Loucy (cell line): ENCODE data around the gene SLC1A4.

Experiments
- H2AFZ ChIP-seq: fragments of 200-600 bp; sonication (generic); 2 replicates; pipeline ENCODE4 v1.6.0; 2016; ENCODE audit warnings: antibody characterized with exemption, mild to moderate bottlenecking, low read length, moderate library complexity
- H3F3A ChIP-seq: fragments of 200-600 bp; 2 replicates; pipeline ENCODE4 v1.6.0; 2016; ENCODE audit warnings: antibody characterized with exemption, low read depth, mild to moderate bottlenecking
- H3K27me3 ChIP-seq: fragments of 200-600 bp; sonication (generic); 2 replicates; pipeline ENCODE4 v1.6.1; 2014; ENCODE audit warnings: low read length, mild to moderate bottlenecking; ENCODE audit not compliant: insufficient read depth, poor library complexity, severe bottlenecking
- H3K36me3 ChIP-seq: fragments of 200-600 bp; sonication (generic); 2 replicates; pipeline ENCODE4 v1.6.1; 2016; ENCODE audit warnings: low read length; ENCODE audit not compliant: insufficient read depth
- H3K4me1 ChIP-seq: fragments of 200-600 bp; sonication (generic); 2 replicates; pipeline ENCODE4 v1.5.1; 2014; ENCODE audit warnings: low read length, mild to moderate bottlenecking; ENCODE audit not compliant: insufficient read depth, poor library complexity, severe bottlenecking
- H3K4me2 ChIP-seq: fragments of 200-600 bp; sonication (generic); 2 replicates; pipeline ENCODE4 v1.6.0; 2014; ENCODE audit warnings: antibody characterized with exemption, low read length, low read depth, mild to moderate bottlenecking; ENCODE audit not compliant: poor library complexity, severe bottlenecking
- H3K4me3 ChIP-seq: fragments of 200-600 bp; sonication (generic); 2 replicates; pipeline ENCODE4 v1.5.1; 2014; ENCODE audit warnings: low read length, mild to moderate bottlenecking, mixed read lengths; ENCODE audit not compliant: poor library complexity, severe bottlenecking
- H3K79me2 ChIP-seq: fragments of 200-600 bp; sonication (generic); 2 replicates; pipeline ENCODE4 v1.6.1; 2014; ENCODE audit warnings: low read length; ENCODE audit not compliant: insufficient read depth
- H3K9ac ChIP-seq: fragments of 200-600 bp; sonication (generic); 2 replicates; pipeline ENCODE4 v1.6.0; 2014; ENCODE audit warnings: mild to moderate bottlenecking, low read depth, low read length, moderate library complexity; ENCODE audit not compliant: poor library complexity, severe bottlenecking
- H3K9me2 ChIP-seq: fragments of 200-600 bp; sonication (generic); replicated peaks from 2 replicates; pipeline ENCODE4 v1.6.1; 2016; ENCODE audit warnings: low read depth, low read length, mixed read lengths
- H3K9me3 ChIP-seq: fragments of 200-600 bp; sonication (generic); 2 replicates; pipeline ENCODE4 v1.6.1; 2014; ENCODE audit warnings: mild to moderate bottlenecking, antibody characterized with exemption, low read length, low read depth; ENCODE audit not compliant: insufficient read depth
- H4K20me1 ChIP-seq: fragments of 200-600 bp; sonication (generic); 2 replicates; pipeline ENCODE4 v1.6.0; 2014; ENCODE audit warnings: antibody characterized with exemption, low read length, mild to moderate bottlenecking; ENCODE audit not compliant: insufficient read depth, poor library complexity, severe bottlenecking
- EZH2phosphoT487 ChIP-seq: fragments of 200-600 bp; IDR thresholded peaks from 2 replicates; pipeline ENCODE4 v1.6.1; 2018; ENCODE audit warnings: antibody characterized with exemption, mild to moderate bottlenecking, moderate library complexity, borderline replicate concordance
- TF ChIP-seq, protein P1 (sequence below): fragments of 200-600 bp; sonication (generic); conservative IDR thresholded peaks from 2 replicates; pipeline ENCODE4 v1.5.1; 2014; ENCODE audit warnings: mild to moderate bottlenecking, antibody characterized with exemption, low read length

The SLC1A4 gene

DNA sequence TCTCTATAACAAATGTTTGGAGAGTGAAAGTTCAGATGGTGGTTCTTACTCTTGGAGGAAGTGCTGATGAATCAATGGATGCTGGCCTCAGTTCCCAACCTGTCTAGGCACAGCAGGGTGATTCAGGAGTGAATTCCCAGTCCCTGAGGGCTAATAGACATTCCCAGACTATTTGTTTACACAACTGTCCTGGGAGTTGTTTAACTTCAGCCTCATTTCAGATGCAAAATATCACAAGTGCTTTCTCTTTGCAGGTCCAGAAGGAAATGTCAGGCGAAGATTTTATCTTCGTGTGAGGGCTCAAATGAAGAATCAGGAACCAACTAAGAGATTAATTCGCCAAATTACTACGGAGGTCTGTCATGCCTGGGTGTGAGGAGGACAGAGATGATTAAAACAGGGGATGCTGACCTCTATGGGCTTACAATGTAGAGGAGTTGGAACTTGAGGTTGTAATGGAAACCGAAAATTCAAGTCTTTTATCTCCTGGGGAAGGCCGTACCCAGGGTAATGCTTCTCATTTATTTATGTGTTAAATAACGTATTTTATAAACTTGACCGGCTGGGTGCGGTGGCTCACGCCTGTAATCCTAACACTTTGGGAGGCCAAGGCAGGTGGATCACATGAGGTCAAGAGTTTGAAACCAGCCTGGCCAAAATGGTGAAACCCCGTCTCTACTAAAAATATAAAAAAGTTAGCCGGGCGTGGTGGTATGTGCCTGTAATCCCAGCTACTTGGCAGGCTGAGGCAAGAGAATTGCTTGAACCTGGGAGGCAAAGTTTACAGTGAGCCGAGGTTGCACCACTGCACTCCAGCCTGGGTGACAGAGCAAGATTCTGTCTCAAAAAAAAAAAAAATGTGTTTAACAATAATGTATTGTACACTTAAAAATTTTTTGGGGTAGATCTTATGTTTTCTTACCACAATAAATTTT is 38.7 kb upstream of the SLC1A4 start:
- no peaks in the 10 kb centered on the region for H3K9me3 ChIP-seq
- H3K4me3 ChIP-seq = no peak overlapping the region
- TF ChIP-seq EZH2phosphoT487 = no peak
- TF ChIP-seq, protein P1, sequence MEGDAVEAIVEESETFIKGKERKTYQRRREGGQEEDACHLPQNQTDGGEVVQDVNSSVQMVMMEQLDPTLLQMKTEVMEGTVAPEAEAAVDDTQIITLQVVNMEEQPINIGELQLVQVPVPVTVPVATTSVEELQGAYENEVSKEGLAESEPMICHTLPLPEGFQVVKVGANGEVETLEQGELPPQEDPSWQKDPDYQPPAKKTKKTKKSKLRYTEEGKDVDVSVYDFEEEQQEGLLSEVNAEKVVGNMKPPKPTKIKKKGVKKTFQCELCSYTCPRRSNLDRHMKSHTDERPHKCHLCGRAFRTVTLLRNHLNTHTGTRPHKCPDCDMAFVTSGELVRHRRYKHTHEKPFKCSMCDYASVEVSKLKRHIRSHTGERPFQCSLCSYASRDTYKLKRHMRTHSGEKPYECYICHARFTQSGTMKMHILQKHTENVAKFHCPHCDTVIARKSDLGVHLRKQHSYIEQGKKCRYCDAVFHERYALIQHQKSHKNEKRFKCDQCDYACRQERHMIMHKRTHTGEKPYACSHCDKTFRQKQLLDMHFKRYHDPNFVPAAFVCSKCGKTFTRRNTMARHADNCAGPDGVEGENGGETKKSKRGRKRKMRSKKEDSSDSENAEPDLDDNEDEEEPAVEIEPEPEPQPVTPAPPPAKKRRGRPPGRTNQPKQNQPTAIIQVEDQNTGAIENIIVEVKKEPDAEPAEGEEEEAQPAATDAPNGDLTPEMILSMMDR = no peak
- H3K9ac ChIP-seq = no peak overlapping the region
- no peaks in the 10 kb centered on the region for H3K9me2 ChIP-seq
- H3K36me3 ChIP-seq = no peaks in the 10 kb centered on the region
- H3F3A ChIP-seq = peaks cover 5% of the 10 kb centered on the region
- H3K4me1 ChIP-seq = peaks cover 40% of the 10 kb centered on the region
- H4K20me1 ChIP-seq = no peaks in the 10 kb centered on the region
- 0 out of 2 replicates have a peak overlapping the region, but pooled peaks have one; percentile 13 for H2AFZ ChIP-seq
- H3K4me2 ChIP-seq = no peak overlapping the region
- H3K79me2 ChIP-seq = peaks cover 9% of the 10 kb centered on the region
- no peaks in the 10 kb centered on the region for H3K27me3 ChIP-seq

DNA sequence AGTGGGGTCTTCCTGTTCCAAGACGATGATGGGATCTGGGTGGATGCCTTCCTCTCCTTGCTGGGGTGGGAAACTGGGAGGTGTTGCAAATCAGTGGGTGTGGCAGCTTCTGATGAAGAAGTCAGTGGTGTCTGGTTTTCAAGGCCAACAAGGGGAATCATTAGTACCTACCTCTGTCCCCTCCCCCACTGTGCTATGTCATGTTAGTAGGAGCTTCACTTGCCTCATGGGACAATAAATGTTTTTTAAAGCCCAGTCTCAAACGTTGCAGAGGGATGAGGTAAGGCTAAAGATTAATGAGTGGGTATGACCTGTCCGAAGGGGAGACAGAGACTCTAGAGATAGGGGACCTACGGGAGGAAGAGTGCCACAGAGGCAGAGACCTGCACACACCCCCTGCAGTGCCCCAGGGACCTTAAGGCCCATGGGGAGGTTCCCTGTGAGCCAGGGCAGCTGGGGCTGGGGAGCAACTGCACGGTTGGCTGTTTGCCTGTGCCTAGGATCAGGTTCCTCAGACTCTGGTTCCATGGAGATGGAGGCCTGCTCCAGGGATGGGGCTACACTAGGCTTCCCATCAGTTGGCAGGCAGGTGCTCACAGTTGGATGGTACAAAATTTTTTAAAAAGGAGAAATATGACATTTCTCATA is 37.8 kb upstream of the SLC1A4 start:
- TF ChIP-seq EZH2phosphoT487 = no peak
- Histone ChIP-seq H3K9ac (no peak overlapping the region), H3K36me3 (no peaks in the 10 kb centered on the region), H3K27me3 (no peaks in the 10 kb centered on the region), H3K79me2 (peaks cover 9% of the 10 kb centered on the region), H2AFZ (no peak overlapping the region), H3K9me2 (no peaks in the 10 kb centered on the region), H3K9me3 (no peaks in the 10 kb centered on the region), H3K4me1 (peaks cover 31% of the 10 kb centered on the region), H3F3A (no peaks in the 10 kb centered on the region), H4K20me1 (no peaks in the 10 kb centered on the region), H3K4me3 (no peak overlapping the region), H3K4me2 (no peak overlapping the region)

DNA sequence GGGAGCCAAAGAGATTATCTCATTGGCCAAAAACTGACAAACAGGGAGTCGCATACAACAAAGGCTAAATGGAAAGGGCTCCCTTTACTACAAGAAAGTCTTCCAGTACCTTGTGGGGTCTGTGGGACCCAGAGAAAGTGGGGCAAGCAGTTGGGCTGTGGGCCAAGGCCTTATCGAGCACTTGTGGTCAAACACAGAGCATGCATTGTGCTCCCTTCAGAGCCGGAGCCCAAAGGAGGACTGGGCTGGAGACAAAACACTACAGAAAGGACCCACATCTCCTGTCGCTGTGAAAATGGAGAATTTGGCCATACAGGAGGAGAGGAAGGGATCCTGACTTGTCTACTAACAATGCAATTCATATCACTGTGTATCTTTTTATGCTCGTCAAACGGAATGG is 37.1 kb upstream of the SLC1A4 start:
- Histone ChIP-seq H4K20me1 (no peaks in the 10 kb centered on the region), H3K4me3 (no peak overlapping the region), H3K4me1 (peaks cover 24% of the 10 kb centered on the region), H3K36me3 (no peaks in the 10 kb centered on the region), H3K4me2 (no peak overlapping the region), H3K9me3 (no peaks in the 10 kb centered on the region), H3K27me3 (no peaks in the 10 kb centered on the region), H2AFZ (no peak overlapping the region), H3K9ac (no peak overlapping the region), H3K9me2 (no peaks in the 10 kb centered on the region), H3K79me2 (peaks cover 2% of the 10 kb centered on the region), H3F3A (no peaks in the 10 kb centered on the region)
- no peak for TF ChIP-seq EZH2phosphoT487
- TF ChIP-seq, protein P1 = no peak
